HG03280 (cell line): ENCODE data around the gene KCNK6.
"Not testable (repeated sequence)": the region's sequence is repeated elsewhere in the genome, so short reads cannot be mapped to it uniquely, and the experiment has no call there.

Experiments
- ATAC-seq: cut with Tn5 transposase; IDR thresholded peaks from one replicate; pipeline ENCODE4 v1.9.1; 2021; ENCODE audit warnings: mild to moderate bottlenecking, moderate library complexity; ENCODE audit not compliant: unreplicated experiment

Gene KCNK6

GRCh38 chr19:38321646-38322196 lies 2.1 kb downstream of the KCNK6 start:
- ATAC-seq, result no peak

GRCh38 chr19:38323291-38323690 lies 3.6 kb downstream of the KCNK6 start:
- ATAC-seq, result no peak

- ATAC-seq, result no peak
These were observed 4.8 kb downstream of the KCNK6 start for GRCh38 chr19:38324431-38324830.

GRCh38 chr19:38326591-38326990 lies 6.9 kb downstream of the KCNK6 start:
- no peak for ATAC-seq

GRCh38 chr19:38329651-38330050 lies 10.0 kb downstream of the KCNK6 start:
- no peak for ATAC-seq

GRCh38 chr19:38331728-38332127 lies 12.1 kb downstream of the KCNK6 start:
- no peak for ATAC-seq

GRCh38 chr19:38333245-38333644 lies 13.6 kb downstream of the KCNK6 start:
- no peak for ATAC-seq

- ATAC-seq, result peak; percentile 69
These were observed 16.4 kb downstream of the KCNK6 start for GRCh38 chr19:38335949-38336637.

GRCh38 chr19:38336638-38337359 lies 17.2 kb downstream of the KCNK6 start:
- ATAC-seq, result peak; percentile 52

GRCh38 chr19:38337360-38337653 lies 17.7 kb downstream of the KCNK6 start:
- ATAC-seq, result no peak

GRCh38 chr19:38339011-38339410 lies 19.4 kb downstream of the KCNK6 start:
- not testable (repeated sequence) for ATAC-seq

GRCh38 chr19:38340927-38341326 lies 21.3 kb downstream of the KCNK6 start:
- ATAC-seq, result no peak

- no peak for ATAC-seq
These were observed 27.2 kb downstream of the KCNK6 start for GRCh38 chr19:38346837-38347236.

GRCh38 chr19:38350883-38351282 lies 31.2 kb downstream of the KCNK6 start:
- ATAC-seq, result no peak

- no peak for ATAC-seq
These were observed 32.3 kb downstream of the KCNK6 start for GRCh38 chr19:38351865-38352395.

- no peak for ATAC-seq
These were observed 33.0 kb downstream of the KCNK6 start for GRCh38 chr19:38352611-38353010.

GRCh38 chr19:38355728-38356725 lies 36.4 kb downstream of the KCNK6 start:
- ATAC-seq, result no peak

GRCh38 chr19:38358071-38358470 lies 38.4 kb downstream of the KCNK6 start:
- ATAC-seq, result no peak

GRCh38 chr19:38359242-38360021 lies 39.8 kb downstream of the KCNK6 start:
- ATAC-seq, result no peak

GRCh38 chr19:38360351-38360750 lies 40.7 kb downstream of the KCNK6 start:
- no peak for ATAC-seq
